Measurements from ENCODE around the gene EPGN. TPM values are rescaled to one million over a fixed set of nuclear protein-coding genes. Genes with fewer than 3 reads are reported as not detected.

EPGN gene
- total and polyA plus RNA-seq, 2 donors (not counting 3 experiments of a cell fraction or from before 2014, with no cell fraction given), result 1.2 TPM; not detected in 1

GRCh38 chr4:74304095-74304625 lies 4.1 kb upstream of the EPGN start:
- no peaks in the 10 kb centered on the region for H3K4me1 ChIP-seq (ENCODE audit: control insufficient read depth, extremely low read depth, insufficient read depth, low read length)
- POLR2A ChIA-PET, result no interaction called here
- no peak overlapping the region for H2AFZ ChIP-seq (ENCODE audit: low read depth, low read length)
- no peaks in the 10 kb centered on the region for H3K79me2 ChIP-seq (ENCODE audit: control insufficient read depth, insufficient read depth, low read length)
- H3K9ac ChIP-seq (replicated peaks; ENCODE audit: extremely low read depth, insufficient read depth, low read length), result no peak overlapping the region
- no peaks in the 10 kb centered on the region for H3K9me1 ChIP-seq (replicated peaks; ENCODE audit: control insufficient read depth, extremely low read depth, insufficient read depth, low read length)
- no peaks in the 10 kb centered on the region for H3K36me3 ChIP-seq (ENCODE audit: control insufficient read depth in 2 of 2, extremely low read depth in 1 of 2, insufficient read depth in 2 of 2, low read length in 2 of 2)
- DNase-seq (ENCODE audit: low read depth, low spot score), result no peak
- intact Hi-C loops (cut with micrococcal nuclease) (no loop called here), dilution Hi-C loops (cut with MboI; ENCODE audit: extremely low pct_ligation_motif_present, low sequenced_read_pairs) (no loop called here)
- BruUV-seq (replicated peaks), result no TSS peak
- no peak overlapping the region for H3K4me2 ChIP-seq (ENCODE audit: insufficient read depth, low read length)
- no peak for TF ChIP-seq MAX (IDR thresholded peaks at IDR 0.05; ENCODE audit: insufficient read depth, insufficient read length)
- no peak for TF ChIP-seq GATA2 (IDR thresholded peaks at IDR 0.05; ENCODE audit: insufficient read depth, insufficient read length, low read depth, low read length)
- no peak for TF ChIP-seq JUN (IDR thresholded peaks at IDR 0.05; ENCODE audit: borderline replicate concordance, insufficient read depth, insufficient read length, low read depth)
- no peak for TF ChIP-seq POLR2A (IDR thresholded peaks at IDR 0.05; ENCODE audit: low read depth, low read length)
- TF ChIP-seq POLR2AphosphoS5 (IDR thresholded peaks at IDR 0.05; ENCODE audit: insufficient read depth, low read depth, low read length), result no peak
- no peak for TF ChIP-seq FOS (IDR thresholded peaks at IDR 0.05; ENCODE audit: borderline replicate concordance, insufficient read depth, low read length)
- no peak overlapping the region for H3K4me3 ChIP-seq (replicated peaks in 1 of 3; ENCODE audit: insufficient read depth in 1 of 3, low read depth in 1 of 3, low read length in 3 of 3)
- H3K27ac ChIP-seq (ENCODE audit: insufficient read depth, low read depth, low read length), result no peak overlapping the region
- H3K9me3 ChIP-seq (replicated peaks; ENCODE audit: control insufficient read depth, insufficient read depth, low read length), result no peaks in the 10 kb centered on the region
- no peak for FAIRE-seq
- H3K27me3 ChIP-seq (ENCODE audit: control insufficient read depth in 2 of 2, insufficient read depth in 2 of 2, low read length in 2 of 2), result no peaks in the 10 kb centered on the region
- H4K20me1 ChIP-seq (replicated peaks; ENCODE audit: control insufficient read depth, extremely low read depth, insufficient read depth, low read length), result no peaks in the 10 kb centered on the region
- CTCF ChIA-PET, result interaction anchor here (0.6 to 5.5 kb wide), 6 partner anchors 12 to 115 kb away, joined by 3 to 27 read pairs (median 4); no protein-coding TSS in a partner anchor

GRCh38 chr4:74305000-74305399 lies 3.3 kb upstream of the EPGN start:
- H3K9me1 ChIP-seq (replicated peaks; ENCODE audit: control insufficient read depth, extremely low read depth, insufficient read depth, low read length), result no peaks in the 10 kb centered on the region
- no peaks in the 10 kb centered on the region for H4K20me1 ChIP-seq (replicated peaks; ENCODE audit: control insufficient read depth, extremely low read depth, insufficient read depth, low read length)
- intact Hi-C loops (cut with micrococcal nuclease) (no loop called here), dilution Hi-C loops (cut with MboI; ENCODE audit: extremely low pct_ligation_motif_present, low sequenced_read_pairs) (no loop called here)
- no peak overlapping the region for H3K9ac ChIP-seq (replicated peaks; ENCODE audit: extremely low read depth, insufficient read depth, low read length)
- no peak overlapping the region for H3K4me2 ChIP-seq (ENCODE audit: insufficient read depth, low read length)
- CTCF ChIA-PET, result interaction anchor here (1.0 to 5.5 kb wide), 3 partner anchors 76 to 371 kb away, joined by 3 to 27 read pairs (median 3); no protein-coding TSS in a partner anchor
- no peaks in the 10 kb centered on the region for H3K36me3 ChIP-seq (ENCODE audit: control insufficient read depth in 2 of 2, extremely low read depth in 1 of 2, insufficient read depth in 2 of 2, low read length in 2 of 2)
- H3K27me3 ChIP-seq (ENCODE audit: control insufficient read depth in 2 of 2, insufficient read depth in 2 of 2, low read length in 2 of 2), result no peaks in the 10 kb centered on the region
- DNase-seq (ENCODE audit: low read depth, low spot score) (no peak), FAIRE-seq (no peak)
- POLR2A ChIA-PET, result no interaction called here
- no peaks in the 10 kb centered on the region for H3K9me3 ChIP-seq (replicated peaks; ENCODE audit: control insufficient read depth, insufficient read depth, low read length)
- no peak overlapping the region for H3K4me3 ChIP-seq (replicated peaks in 1 of 3; ENCODE audit: insufficient read depth in 1 of 3, low read depth in 1 of 3, low read length in 3 of 3)
- H2AFZ ChIP-seq (ENCODE audit: low read depth, low read length), result no peak overlapping the region
- no peak for TF ChIP-seq MAX (IDR thresholded peaks at IDR 0.05; ENCODE audit: insufficient read depth, insufficient read length)
- no peak for TF ChIP-seq FOS (IDR thresholded peaks at IDR 0.05; ENCODE audit: borderline replicate concordance, insufficient read depth, low read length)
- no peak for TF ChIP-seq GATA2 (IDR thresholded peaks at IDR 0.05; ENCODE audit: insufficient read depth, insufficient read length, low read depth, low read length)
- no peak for TF ChIP-seq CTCF (IDR thresholded peaks at IDR 0.05; ENCODE audit: extremely low read depth in 1 of 2, insufficient read depth in 1 of 2, low read depth in 1 of 2, low read length in 2 of 2)
- no TSS peak for BruUV-seq (replicated peaks)
- H3K79me2 ChIP-seq (ENCODE audit: control insufficient read depth, insufficient read depth, low read length), result no peaks in the 10 kb centered on the region
- H3K27ac ChIP-seq (ENCODE audit: insufficient read depth, low read depth, low read length), result no peak overlapping the region
- no peaks in the 10 kb centered on the region for H3K4me1 ChIP-seq (ENCODE audit: control insufficient read depth, extremely low read depth, insufficient read depth, low read length)
